Activated CD8-positive, alpha-beta memory T cell treated with anti-CD3 and anti-CD28 coated beads, Interleukin-2, amount 50 U/mL, for 4 hours (primary cell): ENCODE measurements around the gene SKIDA1.

Experiments
- DNase-seq: peaks from one replicate; pipeline ENCODE4 v3.0.0-alpha.2; 2020

The SKIDA1 gene

DNA sequence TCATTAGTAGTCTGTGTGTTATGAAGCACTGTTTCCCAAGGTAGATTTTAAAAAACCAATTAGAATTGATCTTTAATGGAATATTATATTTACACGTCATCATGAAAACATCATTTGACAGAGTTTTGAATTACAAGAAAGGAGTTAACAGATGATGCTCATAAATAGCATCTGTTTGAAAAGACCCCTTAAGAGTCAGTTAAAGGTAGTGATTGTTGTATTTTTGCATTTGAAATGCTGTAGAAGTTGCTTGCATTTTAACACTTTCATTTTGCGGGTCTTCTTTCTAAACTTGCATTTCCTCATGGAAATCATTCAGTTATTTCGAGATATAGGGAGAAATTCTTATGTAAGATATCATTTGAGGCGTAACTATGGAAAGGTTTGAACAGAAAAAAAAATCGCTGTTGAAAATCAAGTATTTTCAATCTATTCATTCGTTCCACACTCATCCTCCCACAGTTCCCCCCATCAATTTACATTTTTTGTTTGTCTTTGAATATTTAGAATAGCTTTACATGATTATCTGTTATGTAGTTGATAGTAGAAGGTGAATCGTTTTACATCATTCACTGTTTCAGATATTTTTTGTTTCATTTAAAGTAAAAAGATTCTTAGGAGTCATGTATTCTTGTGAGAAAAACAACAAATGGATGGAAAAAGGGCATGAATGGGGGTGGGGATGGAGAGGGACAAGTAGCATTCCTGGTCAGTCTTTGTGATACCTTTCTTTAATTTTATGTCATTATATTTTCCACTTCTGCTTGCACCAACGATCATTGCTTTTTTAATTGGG, 3.0 kb upstream of the SKIDA1 start:
- DNase-seq = no peak

- no peak for DNase-seq
Observed at GRCh38 chr10:21527598-21528235, 2.2 kb upstream of the SKIDA1 start.

- DNase-seq = peak; percentile 31
Observed at GRCh38 chr10:21526860-21527597, 1.5 kb upstream of the SKIDA1 start.

GRCh38 chr10:21526188-21526859, 842 bp upstream of the SKIDA1 start:
- peak; percentile 62 for DNase-seq

DNA sequence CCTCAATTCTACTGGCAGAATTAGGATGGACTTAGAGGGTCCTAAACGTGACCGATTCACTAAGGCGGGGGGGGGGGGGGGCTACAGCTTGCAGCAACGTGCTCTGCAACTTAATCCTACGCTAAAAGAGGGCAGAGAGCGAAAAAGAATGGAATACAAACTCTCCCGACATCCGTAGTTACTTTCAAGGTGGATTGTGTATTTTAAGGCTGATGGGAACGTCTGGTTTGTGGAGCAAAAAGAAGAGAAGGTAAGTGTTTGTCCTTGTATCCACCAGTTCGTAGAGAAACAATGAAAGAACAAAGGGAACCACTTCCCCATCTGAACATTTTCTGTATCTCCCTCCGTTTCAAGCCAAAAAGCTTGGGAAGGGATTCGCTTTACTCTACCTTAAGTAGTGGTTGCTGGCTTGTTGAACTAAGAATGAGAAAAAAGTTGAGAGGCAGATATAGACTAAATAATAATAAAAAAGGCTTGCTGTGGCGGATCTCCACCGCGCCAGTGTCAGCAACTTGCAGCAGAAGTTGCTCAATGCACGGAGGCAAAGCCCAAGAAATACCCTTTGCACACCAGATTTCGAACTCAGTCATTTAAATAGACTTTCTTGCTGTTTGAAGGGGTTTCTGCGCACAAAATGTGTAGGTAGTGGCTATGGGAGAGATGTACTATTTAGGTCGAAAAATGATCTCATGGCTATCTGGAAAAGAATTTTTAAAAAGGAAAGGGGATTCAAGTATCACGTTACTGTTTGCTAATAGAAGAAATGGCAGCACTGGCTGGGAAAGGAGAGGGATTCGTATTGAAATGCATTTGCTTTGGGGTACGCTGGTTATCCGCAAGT, 736 bp downstream of the SKIDA1 start:
- no peak for DNase-seq

- no peak for DNase-seq
Observed at GRCh38 chr10:21524131-21524525, 1.4 kb downstream of the SKIDA1 start.

GRCh38 chr10:21523557-21524008, 1.9 kb downstream of the SKIDA1 start:
- DNase-seq = no peak

- DNase-seq = no peak
Observed at GRCh38 chr10:21522631-21523406, 2.7 kb downstream of the SKIDA1 start.

DNA sequence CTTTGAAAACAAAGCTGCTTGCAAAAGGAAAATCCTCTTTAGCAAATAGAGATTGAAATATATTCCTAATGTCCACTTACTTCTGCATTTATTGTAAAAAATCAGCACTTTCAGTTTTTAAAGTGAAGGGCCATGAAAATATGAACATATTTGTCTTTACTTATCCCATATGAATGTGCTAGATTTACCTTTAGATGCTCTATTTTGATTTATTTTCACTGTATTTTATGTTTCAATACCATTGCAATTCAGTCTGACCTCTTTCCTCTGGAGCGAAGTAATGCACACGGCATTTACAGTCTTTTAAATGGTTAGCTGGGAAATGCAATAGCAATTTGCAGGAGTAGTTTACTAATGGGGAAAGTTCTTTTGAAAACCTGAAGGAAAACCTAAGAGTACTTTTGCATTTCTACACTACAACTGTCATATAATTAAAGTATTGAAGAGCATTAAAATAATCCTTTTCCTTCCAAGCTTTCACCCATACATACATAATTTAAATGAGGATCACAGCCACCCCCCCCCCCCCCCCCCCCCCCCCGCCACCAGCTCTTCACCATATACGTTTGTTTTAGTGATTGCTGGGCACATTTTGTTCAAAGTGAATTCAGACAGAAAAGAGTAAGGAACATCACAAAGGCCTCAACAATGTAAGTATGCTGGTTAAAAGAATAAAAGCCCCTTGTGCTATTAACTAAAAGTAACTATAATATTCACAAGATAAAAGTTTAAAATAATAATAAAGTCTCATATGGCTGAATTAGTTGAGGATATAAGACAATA, 3.5 kb downstream of the SKIDA1 start:
- DNase-seq = no peak

- no peak for DNase-seq
Observed at GRCh38 chr10:21520949-21521348, 4.5 kb downstream of the SKIDA1 start.

DNA sequence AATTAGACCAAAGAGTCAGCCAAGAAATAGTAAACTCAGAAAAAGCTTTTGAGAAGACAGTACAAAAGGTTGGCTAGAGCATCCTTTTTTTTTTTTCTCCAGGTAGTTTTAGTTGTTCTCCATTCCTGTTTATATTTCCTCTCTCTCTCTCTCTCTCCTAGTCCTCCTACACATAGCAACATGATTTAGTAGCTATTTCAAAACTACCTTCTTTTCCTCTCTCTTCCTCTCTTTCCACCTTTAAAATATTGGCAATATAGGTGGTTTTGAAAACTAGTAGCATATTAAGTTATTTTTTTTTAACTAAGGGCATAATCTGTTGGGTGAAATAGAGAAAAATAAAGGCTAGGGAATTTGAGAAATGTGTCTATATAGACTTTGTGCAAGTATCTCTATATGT, 5.0 kb downstream of the SKIDA1 start:
- no peak for DNase-seq

DNA sequence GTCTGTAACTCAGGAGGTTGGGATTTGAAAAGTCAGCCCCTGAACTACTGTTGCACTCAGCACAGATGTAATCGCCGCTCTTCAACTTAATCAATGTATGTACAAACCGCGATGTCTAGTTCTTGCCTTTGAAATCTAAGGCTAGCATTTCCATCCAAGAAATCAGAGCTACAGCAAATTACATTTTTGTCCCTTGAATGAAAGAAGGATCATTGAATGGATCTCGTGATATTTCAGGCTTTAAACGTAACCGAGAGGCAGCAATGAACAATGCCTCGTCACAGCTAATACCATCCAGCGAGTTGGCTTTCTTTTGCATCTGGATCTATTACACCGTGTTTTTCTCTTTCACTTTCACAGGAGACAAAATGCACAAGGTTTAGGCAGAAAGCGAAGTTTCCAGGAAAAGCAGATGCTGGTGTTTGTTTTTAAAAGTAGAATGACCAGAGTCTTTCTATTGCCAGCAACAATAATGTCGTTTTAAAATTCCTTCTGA, 5.5 kb downstream of the SKIDA1 start:
- DNase-seq = no peak

- no peak for DNase-seq
Observed at GRCh38 chr10:21519397-21519933, 6.0 kb downstream of the SKIDA1 start.

DNA sequence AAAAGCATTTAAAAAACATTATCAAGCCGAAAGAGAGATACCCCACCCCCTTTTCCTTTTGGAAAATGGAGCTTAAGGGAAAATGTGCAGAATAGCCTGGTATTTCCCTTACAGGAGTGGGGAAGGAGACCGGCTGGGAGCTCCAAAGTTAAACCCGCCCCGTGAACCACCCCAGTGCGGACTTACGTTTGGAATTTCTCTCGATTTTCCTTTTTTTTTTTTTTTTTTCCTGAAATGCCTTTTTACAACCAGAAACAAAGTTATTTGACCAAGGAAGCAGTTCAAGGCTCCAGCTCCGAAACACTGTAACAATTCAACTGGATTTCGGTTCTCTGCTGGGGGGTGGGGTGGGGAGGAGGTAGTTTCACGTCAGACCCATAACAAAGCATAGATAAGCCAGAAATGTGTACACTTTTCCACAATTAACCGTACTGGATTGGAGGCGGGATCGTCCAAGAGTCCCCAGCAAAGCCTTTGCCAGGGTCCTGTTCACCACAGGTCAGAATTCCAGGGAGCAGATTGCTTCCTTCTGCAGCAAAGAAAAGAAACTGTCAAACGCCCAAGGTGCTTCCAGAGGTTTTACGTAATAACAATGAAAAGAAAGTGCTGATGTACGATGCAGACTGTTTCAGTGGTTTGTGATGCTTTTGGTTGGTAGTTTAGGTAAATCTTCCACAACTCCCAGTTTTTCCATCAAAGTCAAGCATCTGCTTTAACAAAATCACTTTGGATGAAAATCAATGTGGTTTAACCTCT, 6.7 kb downstream of the SKIDA1 start:
- DNase-seq = no peak

GRCh38 chr10:21518149-21518640, 7.3 kb downstream of the SKIDA1 start:
- no peak for DNase-seq

GRCh38 chr10:21517134-21518031, 8.1 kb downstream of the SKIDA1 start:
- no peak for DNase-seq

- peak; percentile 48 for DNase-seq
Observed at GRCh38 chr10:21516242-21517131, 9.0 kb downstream of the SKIDA1 start.
